CD4-positive, alpha-beta T cell treated with Interleukin-10 for 1 hour (primary cell): ENCODE data around the gene FOXA1.

Source experiments
- DNase-seq: peaks from one replicate; pipeline ENCODE4 v3.0.0-alpha.2; 2020

The FOXA1 gene

DNA sequence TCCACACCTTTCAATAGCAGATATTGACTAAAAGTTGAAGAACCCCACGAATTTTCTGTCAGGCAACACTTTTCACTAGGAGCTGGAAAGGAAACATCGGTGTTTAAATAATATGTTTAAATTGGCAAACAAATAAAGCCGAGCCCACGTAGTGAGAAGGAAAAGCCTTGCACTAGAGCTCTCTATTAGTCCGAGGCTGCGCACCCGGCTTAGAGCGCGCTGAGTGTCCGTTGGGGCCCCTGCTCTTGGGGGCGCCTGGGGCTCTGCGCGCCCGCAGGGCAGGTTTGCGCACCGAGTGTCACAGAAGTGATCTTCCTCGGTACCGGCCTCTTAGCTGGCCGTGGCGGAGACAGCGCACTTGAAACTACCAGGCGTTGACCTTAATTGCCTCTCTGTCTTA lies 6.8 kb upstream of the FOXA1 start:
- no peak for DNase-seq

DNA sequence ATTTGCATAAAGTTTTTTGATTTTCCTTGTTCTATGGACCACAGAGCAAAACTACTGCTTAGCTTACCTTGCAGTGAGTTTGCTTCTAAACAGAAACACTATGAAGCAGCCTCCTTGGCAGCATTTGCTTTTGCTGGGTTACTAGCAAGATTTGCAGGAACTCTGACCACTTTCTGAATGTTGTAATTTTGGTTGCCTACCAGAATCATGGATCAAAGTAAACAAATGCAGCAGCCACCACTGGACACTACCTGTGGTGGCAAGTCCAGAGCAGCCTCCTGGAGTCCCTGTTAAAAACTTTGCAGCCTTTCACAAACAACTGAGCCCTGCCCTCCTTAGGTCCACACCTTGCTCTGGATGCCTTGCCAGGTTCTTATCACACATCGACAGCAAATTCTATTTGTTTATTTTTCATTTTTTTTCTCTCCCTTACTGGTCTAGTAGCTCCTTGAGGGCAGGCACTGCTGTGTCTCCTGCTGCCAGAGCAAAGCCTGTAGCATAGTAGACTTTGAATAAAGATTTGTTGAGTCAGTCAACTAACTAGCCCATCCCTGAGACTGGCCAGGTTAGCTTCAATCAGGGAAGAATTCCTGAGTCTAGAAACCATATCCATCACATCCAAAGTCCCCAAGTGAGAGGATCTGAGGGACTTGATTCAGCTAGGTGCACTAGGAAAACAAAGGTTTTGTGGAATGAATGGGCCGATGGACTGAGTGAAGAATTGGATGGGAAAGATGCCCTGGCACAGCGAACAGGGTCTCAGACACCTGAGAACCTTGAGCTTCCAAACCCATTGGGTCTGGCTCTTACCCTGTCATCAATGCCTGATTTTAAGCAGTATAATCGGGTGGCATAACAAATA lies 6.1 kb upstream of the FOXA1 start:
- DNase-seq: no peak

DNA sequence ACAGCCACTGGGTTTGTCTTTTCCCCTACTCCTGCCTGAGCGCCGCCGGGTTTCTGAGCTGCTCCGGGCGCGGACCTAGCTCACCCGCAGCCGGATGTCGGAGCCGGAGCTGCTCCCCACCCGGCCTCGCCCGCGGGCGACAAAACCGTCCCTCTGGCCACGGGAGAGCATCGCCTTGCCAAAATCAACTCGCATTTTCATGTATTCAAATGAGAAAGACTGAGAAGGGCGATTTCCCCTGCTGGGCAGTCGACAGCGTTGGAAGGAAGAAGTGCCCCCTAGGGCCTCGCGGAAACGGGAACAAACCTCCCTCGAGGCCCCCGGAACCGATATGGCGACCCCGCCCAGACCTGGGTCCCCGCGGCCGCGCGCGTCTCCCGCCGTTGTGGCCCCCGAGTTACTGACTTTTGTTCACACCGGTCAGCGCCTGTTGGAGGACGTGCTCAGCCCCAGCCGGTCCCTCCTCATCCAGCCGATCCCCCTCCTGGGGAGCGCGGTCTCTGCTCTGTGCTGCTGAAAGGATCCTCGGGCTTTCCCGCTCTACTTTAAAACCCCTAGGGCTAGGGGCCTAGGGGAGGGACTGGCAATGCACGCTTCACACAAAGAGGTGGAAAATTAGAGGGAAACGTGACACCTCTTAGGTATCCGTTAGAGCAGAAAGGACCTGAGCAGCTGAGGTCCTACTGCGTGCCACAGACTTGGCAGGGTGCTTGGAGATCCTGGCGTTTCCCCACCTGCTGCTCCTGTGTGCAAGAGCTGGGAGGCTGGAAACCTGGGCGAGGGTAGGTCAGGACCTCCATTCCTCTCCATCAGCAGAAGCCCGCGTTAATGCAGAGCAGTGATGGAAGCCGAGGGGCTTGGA lies 4.7 kb upstream of the FOXA1 start:
- DNase-seq: no peak

DNA sequence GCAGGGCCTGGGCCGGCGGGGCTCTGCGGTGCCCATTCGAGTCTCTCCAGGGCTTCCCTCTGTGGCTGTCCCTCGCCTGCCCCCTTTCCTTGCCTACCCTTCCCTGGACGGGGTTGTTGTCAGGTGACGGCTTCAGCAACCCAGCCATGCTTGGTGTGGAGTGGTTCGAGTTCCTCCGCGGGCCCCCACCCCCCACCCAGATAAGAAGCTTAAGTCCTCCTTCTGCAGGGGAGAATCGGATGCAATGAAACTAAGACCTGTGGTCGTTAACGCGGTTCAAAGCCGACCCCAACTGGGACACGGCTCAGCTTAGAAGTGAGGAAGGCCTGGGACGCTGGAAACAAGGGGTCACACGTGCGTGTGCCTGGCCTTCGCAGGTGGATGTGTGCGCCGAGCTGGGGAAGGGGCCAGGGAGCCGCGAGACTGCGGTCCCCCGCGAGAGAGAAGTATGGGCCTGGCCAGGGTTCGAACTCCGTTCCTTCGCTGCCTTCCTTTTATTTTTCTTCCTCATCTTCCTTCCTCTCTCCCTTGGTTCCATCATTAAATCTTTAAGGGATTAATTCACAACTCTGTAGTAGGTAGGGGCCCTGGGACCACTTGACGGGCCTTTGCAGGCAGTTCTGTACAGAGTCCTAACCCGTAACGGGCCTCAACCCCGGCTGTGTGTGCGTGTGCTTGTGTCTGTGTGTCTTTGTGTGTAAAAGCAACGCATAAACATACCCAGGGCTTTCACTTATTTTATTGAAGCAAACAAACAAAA lies 3.9 kb upstream of the FOXA1 start:
- no peak for DNase-seq

DNA sequence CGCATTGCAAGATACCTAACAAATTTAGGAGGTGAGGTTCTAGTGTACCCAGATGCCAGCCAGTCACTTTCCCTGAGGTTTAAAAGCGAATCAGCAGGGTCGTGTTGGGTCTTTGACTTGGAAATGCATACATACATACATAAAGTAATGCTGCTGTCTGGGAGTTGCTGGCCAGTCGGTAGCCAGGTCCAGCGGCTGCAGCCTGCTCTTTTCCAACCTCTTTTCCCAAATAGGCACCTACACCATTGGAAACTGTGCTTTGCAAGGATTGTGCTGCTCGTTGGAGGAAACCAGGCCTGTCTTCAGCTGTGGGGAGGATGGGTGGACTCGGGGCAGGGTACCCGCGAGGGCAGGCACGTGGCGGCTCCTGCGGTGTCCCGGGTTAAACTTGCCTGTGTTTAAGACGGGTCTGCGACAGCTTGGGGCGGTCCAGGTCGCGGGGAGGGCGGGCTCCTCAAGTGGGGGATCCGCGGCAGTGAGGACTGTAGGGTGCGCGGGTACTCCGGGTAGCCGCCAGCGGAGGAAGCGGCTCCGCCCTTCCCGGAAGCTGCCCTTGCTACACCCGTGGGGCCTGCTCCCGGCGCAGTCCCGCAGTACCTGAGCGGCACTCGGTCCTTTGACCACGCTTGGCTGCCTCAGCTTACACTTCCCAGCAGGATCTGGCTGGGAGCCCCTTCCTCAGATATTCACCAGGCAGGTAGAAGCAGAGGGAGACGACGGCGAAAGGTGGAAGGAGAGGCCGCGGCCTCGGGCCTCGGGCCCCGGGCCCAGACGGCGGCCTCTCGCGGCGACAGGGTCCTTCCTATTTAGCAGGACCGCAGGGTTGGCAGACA lies 3.1 kb upstream of the FOXA1 start:
- no peak for DNase-seq

DNA sequence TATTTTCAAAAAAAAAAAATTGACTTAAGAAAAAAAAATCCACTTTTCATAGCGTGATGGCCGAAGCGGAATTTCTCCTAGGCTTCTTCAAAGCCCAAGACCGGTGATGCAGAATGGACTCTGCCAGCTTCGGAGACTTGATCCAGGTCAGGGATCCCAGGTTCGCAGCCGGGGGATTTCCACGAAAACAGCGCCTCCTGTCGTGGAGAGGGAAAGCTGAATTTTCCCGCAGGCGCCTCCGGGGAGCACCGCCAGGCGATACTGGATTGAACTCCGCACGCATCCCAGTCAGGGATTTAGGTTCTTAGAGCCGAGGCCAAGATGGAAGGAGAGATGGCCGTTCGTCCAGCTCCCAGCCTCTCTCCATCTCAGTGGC lies 2.5 kb upstream of the FOXA1 start:
- no peak for DNase-seq

DNA sequence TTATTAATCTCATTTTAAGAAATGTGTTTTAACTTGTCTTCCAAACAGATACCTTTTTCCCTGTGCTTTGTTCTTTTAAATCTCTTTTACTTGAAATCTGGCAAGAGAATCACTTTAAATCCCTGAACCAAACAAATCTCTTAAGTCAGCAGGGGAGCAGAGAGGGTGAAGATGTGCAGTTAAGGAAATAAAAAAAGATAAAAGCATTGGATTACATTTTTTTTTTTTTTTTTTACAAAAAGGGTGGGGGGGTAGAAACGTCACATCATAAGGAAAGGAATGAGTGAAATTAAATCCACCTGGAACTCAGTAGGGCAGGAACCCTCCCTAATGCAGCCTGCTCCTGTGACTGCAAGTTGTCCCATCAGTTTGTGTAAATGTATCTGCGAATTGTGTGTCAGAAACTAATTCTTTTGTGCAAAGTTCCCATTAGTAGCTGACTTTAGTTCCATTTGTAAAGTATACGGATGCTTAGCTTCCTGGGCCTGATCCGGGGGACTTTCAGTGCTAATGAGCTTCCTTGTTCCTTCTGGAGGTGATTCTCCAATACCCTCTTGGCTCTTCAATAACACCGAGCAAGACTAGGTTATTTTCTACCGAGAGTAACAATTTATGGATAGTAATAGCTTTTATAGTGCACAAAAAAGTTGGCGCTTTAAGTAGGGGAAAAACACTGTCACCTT lies 1.9 kb upstream of the FOXA1 start:
- DNase-seq: no peak

DNA sequence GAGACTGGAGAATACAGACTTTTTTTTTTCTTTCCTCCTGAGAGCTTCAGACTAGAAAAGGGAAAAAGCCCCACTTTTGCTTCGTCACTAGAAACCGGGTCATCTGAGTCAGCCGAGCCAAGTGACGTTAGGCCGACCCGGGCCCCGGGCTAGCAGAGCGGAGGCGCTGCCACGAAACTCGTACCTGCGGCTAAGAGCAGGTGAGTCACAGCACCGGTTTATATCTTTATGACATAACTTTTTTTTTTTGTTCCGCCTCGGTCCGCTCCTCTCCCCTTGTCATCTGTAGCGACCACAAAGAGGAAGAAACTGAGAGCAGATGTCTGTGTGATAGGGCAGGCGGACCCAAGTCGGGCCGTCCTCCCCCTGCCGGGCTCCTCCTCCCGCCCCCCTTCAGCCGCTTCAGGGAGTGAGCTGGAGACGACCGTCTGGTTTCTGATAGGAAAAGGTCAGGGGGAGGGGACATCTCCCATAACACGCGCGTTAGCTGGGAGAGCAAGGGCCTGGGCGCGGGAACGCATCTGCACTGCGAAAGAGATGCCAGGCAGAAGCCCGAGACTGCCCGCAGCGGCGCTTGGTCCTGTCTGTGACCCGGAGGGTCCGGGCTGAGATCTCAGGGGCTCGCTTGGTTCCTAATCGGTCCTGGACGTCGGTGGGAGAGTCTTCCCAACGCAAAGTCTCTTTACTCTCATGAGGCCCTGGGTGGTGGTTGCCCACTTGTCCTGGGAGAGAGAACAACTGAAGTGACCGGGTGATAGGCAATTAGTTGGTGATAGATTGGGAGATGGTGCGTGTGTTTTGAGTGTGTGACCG lies 966 bp upstream of the FOXA1 start:
- DNase-seq: peak; percentile 18

DNA sequence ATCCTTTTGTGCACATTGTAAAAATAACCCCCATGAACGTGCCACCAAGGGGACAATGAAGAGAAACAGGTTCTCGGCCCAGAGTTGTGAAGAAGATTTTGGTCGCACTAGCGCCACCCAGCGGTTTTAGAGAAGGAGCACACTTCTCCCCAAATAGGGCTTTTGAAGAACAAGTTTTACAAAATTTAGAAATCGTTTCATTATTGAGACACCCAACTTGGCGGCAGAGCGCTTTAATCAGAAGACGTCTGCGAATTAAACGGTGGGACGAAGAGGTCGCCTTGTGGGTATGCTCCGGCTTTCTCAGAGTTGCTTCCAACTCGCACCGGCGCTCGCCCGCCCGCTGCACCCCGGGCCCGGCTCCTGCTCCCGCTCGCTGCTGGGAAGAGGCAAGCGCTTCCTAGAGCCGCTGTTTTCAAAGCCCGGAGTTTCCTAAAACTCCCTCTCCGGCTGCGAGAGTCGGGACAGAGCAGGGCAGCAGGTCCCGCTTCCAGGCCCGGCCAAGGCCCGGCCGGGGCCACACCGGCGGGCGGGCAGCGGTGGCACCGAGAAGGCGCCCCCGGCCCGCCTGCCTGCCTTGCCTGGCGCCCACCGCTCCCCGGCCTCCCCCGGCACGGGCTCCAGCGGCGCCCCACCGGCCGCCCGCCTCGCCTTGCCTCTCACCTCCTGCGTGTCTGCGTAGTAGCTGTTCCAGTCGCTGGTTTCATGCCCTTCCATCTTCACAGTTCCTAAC lies 645 bp downstream of the FOXA1 start:
- DNase-seq: peak; percentile 17

DNA sequence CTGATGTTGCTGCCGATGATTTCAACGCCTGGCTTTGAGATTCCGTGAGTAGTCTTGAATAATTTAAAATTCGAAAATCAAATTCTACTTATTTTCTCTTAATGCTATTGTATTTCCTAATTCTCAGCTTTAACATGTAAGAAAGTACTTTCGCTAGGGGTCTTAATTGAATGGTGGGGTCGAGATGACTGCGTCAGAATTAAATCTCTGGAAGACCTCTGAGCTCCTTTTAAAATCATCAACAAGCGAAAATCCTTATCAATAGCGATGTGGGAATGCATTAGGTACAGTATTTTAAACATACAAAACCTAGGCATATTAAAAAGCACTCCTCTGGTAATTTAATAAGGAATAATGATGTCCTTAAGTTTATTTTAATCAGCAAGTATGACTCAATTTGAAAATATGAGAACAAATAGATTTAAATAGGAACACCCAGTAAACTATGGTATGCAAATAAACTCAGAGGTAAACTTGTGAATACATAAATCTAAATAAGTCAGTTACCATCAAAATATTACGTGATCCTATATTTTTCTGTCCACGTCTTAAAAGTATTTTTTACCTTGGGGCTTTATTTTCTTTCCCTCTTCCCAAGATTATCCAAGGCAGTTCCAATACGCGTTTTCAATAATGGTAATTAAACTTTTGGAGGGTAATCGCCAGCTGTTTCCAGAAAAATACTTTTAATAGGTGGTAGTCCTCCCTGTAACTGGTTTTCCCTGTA lies 1.4 kb downstream of the FOXA1 start:
- DNase-seq: no peak

DNA sequence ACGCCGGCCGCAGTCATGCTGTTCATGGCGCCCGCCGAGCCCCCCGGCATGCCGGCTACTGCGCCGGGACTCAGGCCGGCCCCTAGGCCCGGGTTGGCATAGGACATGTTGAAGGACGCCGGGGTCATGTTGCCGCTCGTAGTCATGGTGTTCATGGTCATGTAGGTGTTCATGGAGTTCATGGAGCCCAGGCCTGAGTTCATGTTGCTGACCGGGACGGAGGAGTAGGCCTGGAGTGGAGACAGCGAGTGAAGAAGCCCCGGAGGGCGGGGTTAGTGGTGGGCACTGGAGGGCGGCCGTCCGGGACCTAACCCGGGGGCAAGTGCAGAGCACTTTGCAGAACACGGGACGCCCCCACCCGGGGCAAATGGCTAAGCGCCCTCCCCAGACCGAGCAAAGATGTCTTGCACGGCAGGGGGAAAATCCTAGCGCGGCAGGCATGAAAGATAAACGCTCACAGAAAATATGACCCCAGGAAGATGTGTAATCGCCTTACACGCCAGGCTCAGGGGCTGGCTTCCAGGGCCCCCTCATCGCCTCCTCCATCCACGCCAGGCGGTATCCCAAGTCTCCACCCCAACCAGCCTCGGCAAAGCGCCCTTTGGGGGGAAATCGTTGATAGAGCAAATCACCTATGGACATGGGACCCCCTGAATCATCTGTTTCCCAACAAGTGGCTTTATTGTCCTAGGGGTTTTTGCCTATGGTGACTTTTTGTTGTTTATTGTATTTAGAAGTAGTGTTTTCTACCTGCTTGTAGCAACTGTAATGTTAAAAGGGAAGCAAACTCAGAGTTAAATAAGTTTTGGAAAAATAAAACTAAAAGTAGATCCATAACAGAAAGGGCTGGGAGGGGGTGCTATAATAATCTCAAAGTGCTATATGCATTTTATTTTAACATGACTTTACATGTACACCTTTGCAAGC lies 2.3 kb downstream of the FOXA1 start:
- no peak for DNase-seq

DNA sequence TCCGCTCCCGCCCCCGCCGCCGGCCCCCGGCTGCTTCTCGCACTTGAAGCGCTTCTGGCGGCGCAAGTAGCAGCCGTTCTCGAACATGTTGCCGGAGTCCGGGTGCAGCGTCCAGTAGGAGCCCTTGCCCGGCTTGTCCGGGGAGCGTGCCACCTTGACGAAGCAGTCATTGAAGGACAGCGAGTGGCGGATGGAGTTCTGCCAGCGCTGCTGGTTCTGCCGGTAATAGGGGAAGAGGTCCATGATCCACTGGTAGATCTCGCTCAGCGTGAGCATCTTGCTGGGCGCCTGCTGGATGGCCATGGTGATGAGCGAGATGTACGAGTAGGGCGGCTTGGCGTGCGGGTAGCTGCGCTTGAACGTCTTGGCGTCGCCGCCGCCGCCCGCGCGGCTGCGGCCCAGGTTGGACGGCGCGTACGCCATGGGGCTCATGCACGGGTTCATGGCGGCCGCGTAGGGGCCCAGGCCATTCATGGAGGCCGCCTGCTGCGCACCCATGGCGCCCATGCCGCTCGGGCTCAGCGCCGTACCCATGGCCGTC lies 3.0 kb downstream of the FOXA1 start:
- no peak for DNase-seq

DNA sequence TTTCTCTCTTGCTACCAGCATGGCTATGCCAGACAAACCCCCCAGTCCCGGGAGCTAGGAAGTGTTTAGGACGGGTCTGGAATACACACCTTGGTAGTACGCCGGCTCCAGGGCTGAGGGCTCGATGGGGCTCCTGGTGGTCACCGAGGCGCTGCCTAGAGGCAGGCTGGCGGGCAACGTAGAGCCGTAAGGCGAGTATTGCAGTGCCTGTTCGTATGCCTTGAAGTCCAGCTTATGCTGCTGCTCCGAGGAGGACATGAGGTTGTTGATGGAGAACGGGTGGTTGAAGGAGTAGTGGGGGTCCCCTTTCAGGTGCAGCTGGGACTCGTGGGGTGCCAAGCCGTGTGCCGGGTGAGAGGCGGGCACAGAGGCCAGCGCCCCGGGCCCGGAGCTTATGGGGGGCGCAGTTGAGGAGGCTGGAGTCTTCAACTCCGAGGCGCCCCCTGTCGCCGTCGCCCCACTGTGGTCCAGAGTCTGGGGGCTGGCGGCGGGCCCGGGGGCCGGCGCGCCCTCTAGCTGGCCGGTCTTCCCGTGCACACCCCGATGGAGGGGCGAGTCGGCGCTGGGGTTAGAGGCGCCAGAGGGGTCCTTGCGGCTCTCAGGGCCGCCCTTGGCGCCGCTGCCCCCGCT lies 3.6 kb downstream of the FOXA1 start:
- DNase-seq: no peak

DNA sequence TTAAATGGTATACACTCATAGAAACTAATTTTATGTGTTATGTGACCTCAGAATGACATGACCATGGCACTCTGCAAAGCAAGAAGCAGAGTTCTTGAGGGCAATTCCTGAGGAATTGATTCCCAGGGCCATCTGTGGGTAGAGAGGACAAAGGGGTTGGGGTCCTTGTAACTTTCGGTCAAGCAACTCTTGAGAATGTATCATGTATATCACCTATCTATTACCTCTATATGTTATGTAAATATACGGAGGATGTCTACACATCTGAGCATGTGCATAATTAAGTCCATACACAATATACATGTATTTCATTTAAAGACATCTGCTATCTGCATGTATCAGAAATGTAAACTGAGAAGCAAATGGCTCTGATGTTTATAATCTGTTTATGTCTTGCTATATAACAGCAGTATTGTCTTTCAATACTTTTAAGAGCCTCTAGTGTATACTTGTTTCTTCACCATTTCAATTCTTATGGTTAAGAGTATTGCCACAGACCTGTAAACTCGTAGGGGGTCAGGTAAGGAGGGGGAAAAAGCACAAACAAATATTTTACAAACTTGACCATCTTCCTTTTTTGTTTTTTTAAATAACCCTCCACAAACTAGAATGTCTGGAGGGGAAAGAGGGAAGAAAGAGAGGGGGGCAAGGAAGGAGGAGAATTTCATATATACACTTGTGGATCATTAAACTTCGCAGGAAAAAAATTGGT lies 4.5 kb downstream of the FOXA1 start:
- DNase-seq: no peak

DNA sequence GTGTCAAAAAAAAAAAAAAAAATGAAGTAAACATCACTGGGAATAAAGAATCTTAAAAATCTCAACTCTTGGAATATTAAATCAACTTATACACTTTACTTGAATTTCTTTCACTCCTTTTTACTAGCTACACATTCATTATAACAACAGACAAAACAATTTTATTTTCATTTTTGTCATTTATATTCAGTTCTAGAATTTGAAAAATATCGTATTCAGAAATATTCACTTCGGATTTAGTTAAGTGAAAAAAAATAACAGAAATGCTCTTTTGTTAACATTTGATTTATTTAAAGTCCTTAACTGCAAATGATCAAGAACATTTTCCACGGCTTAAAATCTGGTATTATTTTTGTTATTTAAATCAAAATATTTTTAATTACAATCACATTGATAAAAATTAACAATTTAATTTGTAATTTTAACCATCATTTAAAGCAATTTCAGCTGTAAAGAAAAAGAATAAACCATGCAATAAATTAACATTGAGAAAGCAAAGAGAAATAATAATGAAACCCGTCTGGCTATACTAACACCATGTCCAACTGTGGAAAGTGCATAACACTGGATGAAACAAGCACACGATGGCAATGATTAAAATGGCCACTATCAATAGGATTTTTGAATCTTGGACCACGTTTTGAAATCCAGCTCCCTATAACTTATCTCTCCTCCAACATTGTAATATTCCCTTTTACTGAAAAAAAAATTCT lies 5.2 kb downstream of the FOXA1 start:
- no peak for DNase-seq
